ENCODE data around the gene NRXN2. TPM values are rescaled to one million over a fixed set of nuclear protein-coding genes. Genes with fewer than 3 reads are reported as not detected.
"Not testable (repeated sequence)": the region's sequence is repeated elsewhere in the genome, so short reads cannot be mapped to it uniquely, and the experiment has no call there.

NRXN2 gene
- total RNA-seq, 1 donor from 2014 or later, result 0.12 TPM

DNA sequence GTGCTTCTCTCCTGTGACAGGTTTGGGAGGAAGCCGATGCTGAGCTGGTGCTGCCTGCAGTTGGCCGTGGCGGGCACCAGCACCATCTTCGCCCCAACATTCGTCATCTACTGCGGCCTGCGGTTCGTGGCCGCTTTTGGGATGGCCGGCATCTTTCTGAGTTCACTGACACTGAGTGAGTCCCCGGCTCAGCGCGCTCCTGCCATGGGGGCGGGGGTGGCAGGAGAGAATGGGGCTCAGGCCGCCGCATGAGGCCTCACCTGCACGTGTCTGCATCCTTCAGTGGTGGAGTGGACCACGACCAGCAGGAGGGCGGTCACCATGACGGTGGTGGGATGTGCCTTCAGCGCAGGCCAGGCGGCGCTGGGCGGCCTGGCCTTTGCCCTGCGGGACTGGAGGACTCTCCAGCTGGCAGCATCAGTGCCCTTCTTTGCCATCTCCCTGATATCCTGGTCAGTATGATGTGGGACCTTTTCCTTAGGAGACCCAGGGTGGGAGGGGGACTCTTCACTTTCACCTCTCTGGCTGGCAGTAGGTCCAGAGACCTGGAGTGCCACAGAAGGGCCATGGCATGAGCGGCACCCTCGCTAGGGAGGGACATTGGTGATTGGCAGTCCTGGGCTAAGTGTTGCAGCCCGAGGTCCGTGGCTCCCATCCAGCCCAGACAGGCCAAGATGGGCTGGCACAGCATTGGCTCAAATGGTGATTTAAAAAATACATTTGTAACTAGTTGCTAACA, 160.8 kb downstream of the NRXN2 start:
- no peak for ATAC-seq

DNA sequence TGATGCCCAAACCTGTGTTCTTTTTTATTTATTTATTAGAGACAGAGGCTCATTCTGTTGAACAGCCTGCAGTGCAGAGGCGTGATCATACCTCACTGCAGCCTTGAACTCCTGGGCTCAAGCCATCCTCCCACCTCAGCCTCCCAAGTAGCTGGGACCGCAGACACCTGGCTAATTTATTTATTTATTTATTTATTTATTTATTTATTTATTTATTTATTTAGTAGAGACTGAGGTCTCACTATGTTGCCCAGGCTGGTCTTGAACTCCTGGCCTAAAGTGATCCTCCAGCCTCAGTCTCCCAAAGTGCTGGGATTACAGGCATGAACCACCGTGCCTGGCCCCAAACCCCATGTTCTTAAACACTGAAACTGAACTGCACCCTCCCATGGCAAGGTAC, 161.6 kb downstream of the NRXN2 start:
- not testable (repeated sequence) for ATAC-seq

DNA sequence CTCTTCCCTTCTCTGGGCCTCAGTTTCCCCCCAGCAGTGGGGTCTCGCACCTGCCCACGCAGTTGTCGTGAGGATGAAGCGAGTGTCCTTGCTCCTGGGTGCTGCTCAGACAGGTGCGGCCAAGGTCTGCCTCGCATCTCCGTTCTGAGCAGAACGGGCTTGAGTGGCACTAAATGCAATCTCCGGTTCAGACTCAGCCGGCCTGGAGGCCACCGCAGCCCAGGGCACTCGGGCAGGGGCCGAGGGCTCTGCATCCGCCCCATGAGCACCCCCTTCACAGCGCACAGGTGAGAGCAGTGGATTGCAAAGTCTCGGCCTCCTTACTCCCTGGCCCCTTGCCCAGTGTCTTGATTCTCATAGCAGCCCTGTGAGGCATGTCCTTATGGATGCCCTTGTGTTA, 162.1 kb downstream of the NRXN2 start:
- ATAC-seq, result no peak

DNA sequence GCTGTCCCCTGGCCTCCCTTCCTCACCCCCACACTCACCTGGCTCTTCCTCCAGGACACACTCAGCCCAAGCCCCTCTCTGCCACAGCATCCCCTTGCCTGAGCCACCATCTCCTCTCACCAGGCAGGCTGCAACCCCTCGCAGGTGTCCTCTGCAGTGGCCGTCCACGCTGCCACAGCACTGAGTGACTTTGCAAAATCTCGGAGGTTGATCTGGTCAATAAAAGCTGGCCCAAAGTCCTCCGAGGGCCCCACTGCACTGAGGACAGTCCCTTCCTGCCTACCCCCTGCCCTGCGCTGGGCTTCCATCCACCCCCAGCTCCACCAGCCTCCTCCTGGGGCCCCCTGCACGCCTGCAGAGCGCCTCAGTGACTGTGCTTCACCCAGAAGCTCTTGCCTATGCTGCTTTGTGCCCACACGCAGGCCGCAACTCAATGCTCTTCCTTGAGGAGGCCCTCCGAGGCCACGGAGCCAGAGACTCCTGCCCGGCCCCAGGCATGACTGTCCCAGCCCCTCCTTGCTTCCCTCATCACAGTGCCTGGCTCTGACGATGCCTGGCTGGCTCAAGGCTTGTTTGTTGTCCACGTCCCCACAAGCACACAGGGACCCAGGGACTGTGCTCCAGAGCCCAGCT, 162.7 kb downstream of the NRXN2 start:
- no peak for ATAC-seq

DNA sequence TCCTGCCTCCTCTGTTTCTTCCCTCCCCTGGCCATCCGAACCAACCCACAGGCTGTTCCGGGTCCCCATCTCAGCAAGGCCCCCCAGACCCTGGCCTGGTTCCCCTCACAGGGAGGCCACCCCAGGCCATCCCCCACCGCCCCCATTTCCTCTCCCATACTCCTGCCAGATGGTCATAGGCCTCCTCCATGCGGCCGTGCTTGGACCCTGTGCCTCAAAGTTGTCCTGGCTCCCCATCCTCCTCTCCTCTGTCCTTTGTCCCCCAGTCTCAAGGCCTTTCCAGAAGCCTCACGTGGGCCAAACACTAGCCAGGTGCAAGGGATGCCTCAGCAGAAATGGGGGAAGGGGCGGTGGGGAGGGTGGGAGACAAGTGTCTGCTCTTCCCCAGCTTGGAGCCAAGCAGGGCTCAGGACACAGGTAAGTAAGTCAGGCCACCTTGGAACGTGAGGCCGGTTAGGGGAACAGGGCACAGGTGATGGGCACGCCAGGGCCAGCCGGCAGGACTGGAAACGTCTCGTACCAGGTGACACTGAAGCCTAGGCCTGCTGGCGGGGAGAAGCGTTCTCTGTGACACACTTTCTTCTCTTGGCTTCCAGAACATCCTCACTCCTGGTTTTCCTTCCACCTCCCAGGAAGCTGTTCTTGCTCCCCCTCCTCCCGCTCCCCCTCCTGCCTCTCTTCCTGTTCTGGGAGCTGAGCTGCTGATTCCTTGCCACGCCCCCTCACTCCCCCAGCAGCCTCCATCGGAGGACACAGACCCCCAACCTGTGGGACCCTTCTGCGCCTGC, 163.5 kb downstream of the NRXN2 start:
- ATAC-seq, result no peak

DNA sequence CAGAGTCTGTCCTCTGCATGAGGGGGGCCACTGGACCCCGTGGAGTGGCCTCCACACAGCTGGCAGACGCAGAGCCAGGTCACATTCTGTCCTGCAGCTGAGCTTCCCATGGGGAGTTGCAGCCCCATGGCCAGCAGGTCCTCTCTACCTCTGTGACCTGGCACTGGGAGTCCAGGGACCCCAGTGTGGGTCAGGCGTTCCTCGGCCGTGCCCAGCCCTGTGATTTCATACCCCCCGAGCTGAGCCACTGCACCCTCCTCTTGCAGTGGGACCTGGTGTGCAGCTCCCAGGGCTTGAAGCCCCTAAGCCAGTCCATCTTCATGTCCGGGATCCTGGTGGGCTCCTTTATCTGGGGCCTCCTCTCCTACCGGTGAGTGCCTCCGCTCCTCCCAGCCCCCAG, 164.1 kb downstream of the NRXN2 start:
- ATAC-seq, result no peak

DNA sequence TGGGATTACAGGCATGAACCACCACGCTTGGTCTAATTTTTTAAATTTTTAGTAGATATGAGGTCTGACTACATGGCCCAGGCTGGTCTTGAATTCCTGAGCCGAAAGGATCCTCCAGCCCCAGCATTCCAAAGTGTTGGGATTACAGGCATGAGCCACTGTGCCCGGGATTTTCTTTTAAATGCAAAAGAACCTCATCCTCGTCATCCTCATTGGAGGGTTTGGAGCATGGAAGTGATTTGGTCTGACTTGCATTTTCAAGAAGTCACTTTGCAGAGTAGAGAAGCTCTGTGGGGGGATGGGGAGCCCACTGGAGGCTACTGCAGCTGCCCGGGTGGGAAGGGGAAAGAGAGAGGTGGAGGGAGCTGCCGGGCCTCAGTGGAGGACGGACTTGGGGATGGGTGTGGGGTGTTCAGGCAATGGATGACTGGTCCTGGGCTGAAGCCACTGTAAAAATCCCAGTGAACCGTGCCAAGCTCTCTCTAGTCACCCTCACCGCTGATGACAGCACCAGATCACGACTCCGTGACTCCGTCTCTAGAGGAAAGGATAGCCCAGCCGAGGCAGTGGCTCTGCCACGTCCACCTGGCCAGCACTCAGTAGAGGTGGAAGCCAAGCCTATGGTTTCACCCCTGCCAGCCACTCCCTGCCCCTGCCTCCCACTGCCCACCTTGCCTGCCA, 164.8 kb downstream of the NRXN2 start:
- ATAC-seq, result no peak

DNA sequence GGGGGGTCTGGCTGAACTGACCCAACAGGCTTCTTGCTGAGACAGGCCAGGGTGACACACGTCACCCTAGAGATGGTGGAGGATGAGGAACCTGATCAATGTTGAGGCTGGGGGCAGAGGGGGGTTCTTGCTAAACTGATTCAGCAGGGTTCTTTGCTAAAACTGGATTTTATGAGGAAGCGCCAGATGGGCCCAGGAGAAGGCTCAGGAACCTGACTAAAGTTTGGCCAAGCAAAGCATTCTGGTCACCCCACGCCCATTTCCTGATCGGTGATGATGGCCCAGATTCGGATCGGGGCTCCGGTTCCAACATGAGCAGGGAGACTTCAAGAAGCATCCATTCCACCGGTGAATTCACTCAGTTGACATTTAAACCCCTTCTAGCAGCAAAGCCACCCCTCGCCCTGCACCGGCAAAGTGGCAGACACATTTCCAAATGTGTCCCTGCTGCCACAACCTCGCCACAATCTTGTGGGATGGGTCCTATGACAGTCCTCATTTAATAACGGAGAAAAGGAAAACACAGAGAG, 166.2 kb downstream of the NRXN2 start:
- no peak for ATAC-seq

Other genes starting within 250 kb of the NRXN2 start
- not detected for gene SLC22A11, start 167.3 kb downstream of the NRXN2 start, total RNA-seq
- not detected for gene SLC22A12, start 132.0 kb downstream of the NRXN2 start, total RNA-seq
- gene RASGRP2, start 20.9 kb upstream of the NRXN2 start, total RNA-seq, result 1.1 TPM
- 0.44 TPM for gene PYGM, start 36.8 kb upstream of the NRXN2 start, total RNA-seq
- 129 TPM for gene SF1, start 55.3 kb upstream of the NRXN2 start, total RNA-seq
- 5.4 TPM for gene MAP4K2, start 80.0 kb upstream of the NRXN2 start, total RNA-seq
- 15.6 TPM for gene MEN1, start 87.4 kb upstream of the NRXN2 start, total RNA-seq
- gene CDC42BPG, start 121.5 kb upstream of the NRXN2 start, total RNA-seq, result 20.5 TPM
- 25.6 TPM for gene EHD1, start 155.4 kb upstream of the NRXN2 start, total RNA-seq
- gene ATG2A, start 194.0 kb upstream of the NRXN2 start, total RNA-seq, result 10.7 TPM
- gene PPP2R5B, start 201.5 kb upstream of the NRXN2 start, total RNA-seq, result 7.0 TPM
- not detected for gene GPHA2, start 212.7 kb upstream of the NRXN2 start, total RNA-seq
- not detected for gene MAJIN, start 248.9 kb upstream of the NRXN2 start, total RNA-seq